Muscle layer of colon (tissue), 2 donors: Measurements from ENCODE around the gene SYT17.

Source experiments
- H3K27ac ChIP-seq: one replicate; pipeline ENCODE4 v1.7.0; 2013; ENCODE audit warnings: low read depth, mild to moderate bottlenecking, low read length, moderate library complexity
- H3K27me3 ChIP-seq, 2 donors: one replicate each; pipeline ENCODE4 v1.7.0; 2013; ENCODE audit warnings: low read length in 2 of 2, mild to moderate bottlenecking in 2 of 2; ENCODE audit not compliant: insufficient read depth in 2 of 2, control insufficient read depth in 1 of 2
- H3K36me3 ChIP-seq: one replicate; pipeline ENCODE4 v1.7.0; 2013; ENCODE audit warnings: mild to moderate bottlenecking, low read length; ENCODE audit not compliant: insufficient read depth
- H3K4me1 ChIP-seq: one replicate; pipeline ENCODE4 v1.7.0; 2013; ENCODE audit warnings: mild to moderate bottlenecking, low read length; ENCODE audit not compliant: insufficient read depth
- H3K4me3 ChIP-seq, 2 donors: one replicate each; pipeline ENCODE4 v1.7.0; 2013; ENCODE audit warnings: low read length in 2 of 2, low read depth in 1 of 2, mild to moderate bottlenecking in 1 of 2, moderate library complexity in 1 of 2
- H3K9ac ChIP-seq: one replicate; pipeline ENCODE4 v1.7.0; 2013; ENCODE audit warnings: low read length
- H3K9me3 ChIP-seq: one replicate; pipeline ENCODE4 v1.7.0; 2013; ENCODE audit warnings: mild to moderate bottlenecking, low read length
- donor health status: abdominal sarcoma.
- donor health status: Adenocarcinoma of cecum.

The SYT17 gene

GRCh38 chr16:19314718-19315425 lies 146.8 kb downstream of the SYT17 start:
- H3K9me3 ChIP-seq = no peaks in the 10 kb centered on the region
- no peak overlapping the region for H3K9ac ChIP-seq
- no peak overlapping the region for H3K4me3 ChIP-seq
- no peaks in the 10 kb centered on the region for H3K4me1 ChIP-seq
- H3K27me3 ChIP-seq = no peaks in the 10 kb centered on the region
- H3K27ac ChIP-seq = no peak overlapping the region
- no peaks in the 10 kb centered on the region for H3K36me3 ChIP-seq

- Histone ChIP-seq H3K4me1 (no peaks in the 10 kb centered on the region), H3K27me3 (no peaks in the 10 kb centered on the region), H3K9me3 (no peaks in the 10 kb centered on the region), H3K36me3 (no peaks in the 10 kb centered on the region), H3K4me3 (no peak overlapping the region), H3K27ac (no peak overlapping the region), H3K9ac (no peak overlapping the region)
Observed at GRCh38 chr16:19315889-19316433, 147.9 kb downstream of the SYT17 start.

DNA sequence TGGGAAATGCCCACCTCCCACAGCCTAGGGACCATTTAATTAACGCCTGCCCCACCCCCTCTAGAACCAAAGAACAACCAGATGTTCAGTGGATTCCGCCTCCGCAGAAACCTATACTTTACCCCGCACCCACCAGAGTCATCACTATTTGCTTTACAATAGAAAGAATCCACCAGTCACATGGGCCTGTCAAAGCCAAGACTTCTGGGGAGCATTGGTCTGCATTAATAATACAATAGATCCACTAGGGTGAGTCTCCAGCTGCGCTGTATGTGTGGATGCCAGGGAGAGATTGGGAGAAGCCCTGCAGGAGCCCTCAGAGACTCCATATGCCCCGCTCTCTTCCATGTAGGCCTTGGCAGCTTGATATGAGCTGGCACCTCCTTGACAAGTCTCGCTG lies 148.8 kb downstream of the SYT17 start:
- no peak overlapping the region for H3K4me3 ChIP-seq
- no peaks in the 10 kb centered on the region for H3K4me1 ChIP-seq
- no peaks in the 10 kb centered on the region for H3K9me3 ChIP-seq
- H3K36me3 ChIP-seq = no peaks in the 10 kb centered on the region
- no peak overlapping the region for H3K9ac ChIP-seq
- no peak overlapping the region for H3K27ac ChIP-seq
- no peaks in the 10 kb centered on the region for H3K27me3 ChIP-seq
